RCC 7860 (cell line): ENCODE results near the gene GDI2.
"Not testable (repeated sequence)": the region's sequence is repeated elsewhere in the genome, so short reads cannot be mapped to it uniquely, and the experiment has no call there.

Experiments
- DNase-seq: peaks from one replicate; pipeline ENCODE4 v3.0.0-alpha.2; 2015; ENCODE audit warnings: low spot score
- FAIRE-seq: peaks from 2 replicates; lab custom pipeline; 2012; peaks lifted over from hg19 to GRCh38; lab: Jason Lieb, UNC

The GDI2 gene

GRCh38 chr10:5788969-5789368 is 24.3 kb downstream of the GDI2 start:
- FAIRE-seq (no peak), DNase-seq (no peak)

- FAIRE-seq (no peak), DNase-seq (no peak)
Measured at GRCh38 chr10:5783300-5783699, 29.9 kb downstream of the GDI2 start.

- DNase-seq (no peak), FAIRE-seq (no peak)
Measured at GRCh38 chr10:5782174-5782573, 31.1 kb downstream of the GDI2 start.

- FAIRE-seq (no peak), DNase-seq (no peak)
Measured at GRCh38 chr10:5779730-5780129, 33.5 kb downstream of the GDI2 start.

- FAIRE-seq, DNase-seq: not testable (repeated sequence)
Measured at GRCh38 chr10:5777758-5778157, 35.5 kb downstream of the GDI2 start.

GRCh38 chr10:5776881-5777197 is 36.4 kb downstream of the GDI2 start:
- FAIRE-seq (peak; percentile 89), DNase-seq (peak; percentile 58)

- DNase-seq (no peak), FAIRE-seq (no peak)
Measured at GRCh38 chr10:5776136-5776880, 36.9 kb downstream of the GDI2 start.

- no peak for FAIRE-seq
- DNase-seq, result no peak
Measured at GRCh38 chr10:5775685-5776084, 37.5 kb downstream of the GDI2 start.

- FAIRE-seq (no peak), DNase-seq (no peak)
Measured at GRCh38 chr10:5774987-5775620, 38.1 kb downstream of the GDI2 start.

GRCh38 chr10:5766189-5766588 is 47.0 kb downstream of the GDI2 start:
- FAIRE-seq (no peak), DNase-seq (no peak)

GRCh38 chr10:5765617-5766016 is 47.6 kb downstream of the GDI2 start:
- FAIRE-seq (no peak), DNase-seq (no peak)

GRCh38 chr10:5764422-5765297 is 48.6 kb downstream of the GDI2 start:
- DNase-seq (no peak), FAIRE-seq (no peak)

- no peak for DNase-seq
- no peak for FAIRE-seq
Measured at GRCh38 chr10:5762531-5762930, 50.7 kb downstream of the GDI2 start.

- FAIRE-seq, result no peak
- DNase-seq, result no peak
Measured at GRCh38 chr10:5761220-5761619, 52.0 kb downstream of the GDI2 start.

- DNase-seq (no peak), FAIRE-seq (no peak)
Measured at GRCh38 chr10:5760515-5760914, 52.7 kb downstream of the GDI2 start.

GRCh38 chr10:5758927-5759326 is 54.3 kb downstream of the GDI2 start:
- DNase-seq (no peak), FAIRE-seq (no peak)

GRCh38 chr10:5757766-5758517 is 55.3 kb downstream of the GDI2 start:
- FAIRE-seq (no peak), DNase-seq (no peak)

GRCh38 chr10:5752301-5752871 is 60.8 kb downstream of the GDI2 start:
- DNase-seq (no peak), FAIRE-seq (no peak)

GRCh38 chr10:5751601-5752253 is 61.5 kb downstream of the GDI2 start:
- no peak for DNase-seq
- no peak for FAIRE-seq

GRCh38 chr10:5748394-5748803 is 64.8 kb downstream of the GDI2 start:
- no peak for DNase-seq
- FAIRE-seq, result no peak
